ENCODE results near the gene CTBP1.
"Not testable (repeated sequence)": the region's sequence is repeated elsewhere in the genome, so short reads cannot be mapped to it uniquely, and the experiment has no call there.

The CTBP1 gene

GRCh38 chr4:1248245-1249147, at the start of gene CTBP1:
TSS of gene CTBP1 (minus strand) at chr4:1249130. CDS start at chr4:1241331, 7,799 bp downstream.
- no peaks in the 10 kb centered on the region for H3K27me3 ChIP-seq (ENCODE audit: control insufficient read depth, insufficient read depth, low read length)
- H3K36me3 ChIP-seq (ENCODE audit: control insufficient read depth, insufficient read depth, low read length) = peaks cover 14% of the 10 kb centered on the region

GRCh38 chr4:1298461-1298860, 49.5 kb upstream of the CTBP1 start:
- no peaks in the 10 kb centered on the region for H3K27me3 ChIP-seq (ENCODE audit: control insufficient read depth, insufficient read depth, low read length)
- H3K4me1 ChIP-seq (ENCODE audit: control insufficient read depth, insufficient read depth, low read length) = peaks cover 2% of the 10 kb centered on the region
- H3K4me3 ChIP-seq (ENCODE audit: low read depth, low read length) = no peak overlapping the region
- peaks cover 27% of the 10 kb centered on the region for H3K36me3 ChIP-seq (ENCODE audit: control insufficient read depth, insufficient read depth, low read length)
- no peaks in the 10 kb centered on the region for H3K9me3 ChIP-seq (ENCODE audit: control insufficient read depth, insufficient read depth, low read length)
- H3K9ac ChIP-seq (ENCODE audit: low read depth, low read length) = no peak overlapping the region

More at GRCh38 chr4:1248245-1249147, at the start of gene CTBP1:
- H3K9ac ChIP-seq (ENCODE audit: low read depth, low read length) = peak within 1 kb of the TSS; percentile 76
- H3K4me3 ChIP-seq (ENCODE audit: low read depth, low read length) = peak within 1 kb of the TSS; percentile 76
- H3K9me3 ChIP-seq (ENCODE audit: control insufficient read depth, insufficient read depth, low read length) = peaks cover 11% of the 10 kb centered on the region
- peaks cover 3% of the 10 kb centered on the region for H3K4me1 ChIP-seq (ENCODE audit: control insufficient read depth, insufficient read depth, low read length)

GRCh38 chr4:1297456-1298325, 48.8 kb upstream of the CTBP1 start:
- H3K9ac ChIP-seq (ENCODE audit: low read depth, low read length) = no peak overlapping the region
- no peaks in the 10 kb centered on the region for H3K27me3 ChIP-seq (ENCODE audit: control insufficient read depth, insufficient read depth, low read length)

GRCh38 chr4:1297023-1297395, 48.1 kb upstream of the CTBP1 start:
- Histone ChIP-seq H3K4me1 (ENCODE audit: control insufficient read depth, insufficient read depth, low read length) (peaks cover 2% of the 10 kb centered on the region), H3K9ac (ENCODE audit: low read depth, low read length) (no peak overlapping the region), H3K27me3 (ENCODE audit: control insufficient read depth, insufficient read depth, low read length) (no peaks in the 10 kb centered on the region), H3K9me3 (ENCODE audit: control insufficient read depth, insufficient read depth, low read length) (no peaks in the 10 kb centered on the region), H3K36me3 (ENCODE audit: control insufficient read depth, insufficient read depth, low read length) (peaks cover 27% of the 10 kb centered on the region), H3K4me3 (ENCODE audit: low read depth, low read length) (no peak overlapping the region)

More at GRCh38 chr4:1297456-1298325, 48.8 kb upstream of the CTBP1 start:
- peaks cover 2% of the 10 kb centered on the region for H3K4me1 ChIP-seq (ENCODE audit: control insufficient read depth, insufficient read depth, low read length)
- H3K4me3 ChIP-seq (ENCODE audit: low read depth, low read length) = no peak overlapping the region
- no peaks in the 10 kb centered on the region for H3K9me3 ChIP-seq (ENCODE audit: control insufficient read depth, insufficient read depth, low read length)
- peaks cover 27% of the 10 kb centered on the region for H3K36me3 ChIP-seq (ENCODE audit: control insufficient read depth, insufficient read depth, low read length)

- peaks cover 27% of the 10 kb centered on the region for H3K36me3 ChIP-seq (ENCODE audit: control insufficient read depth, insufficient read depth, low read length)
- H3K9ac ChIP-seq (ENCODE audit: low read depth, low read length) = no peak overlapping the region
- H3K27me3 ChIP-seq (ENCODE audit: control insufficient read depth, insufficient read depth, low read length) = no peaks in the 10 kb centered on the region
- peaks cover 2% of the 10 kb centered on the region for H3K4me1 ChIP-seq (ENCODE audit: control insufficient read depth, insufficient read depth, low read length)
- no peak overlapping the region for H3K4me3 ChIP-seq (ENCODE audit: low read depth, low read length)
- no peaks in the 10 kb centered on the region for H3K9me3 ChIP-seq (ENCODE audit: control insufficient read depth, insufficient read depth, low read length)
Observed at GRCh38 chr4:1296324-1297022, 47.5 kb upstream of the CTBP1 start.

- peaks cover 2% of the 10 kb centered on the region for H3K4me1 ChIP-seq (ENCODE audit: control insufficient read depth, insufficient read depth, low read length)
- peaks cover 24% of the 10 kb centered on the region for H3K36me3 ChIP-seq (ENCODE audit: control insufficient read depth, insufficient read depth, low read length)
- H3K4me3 ChIP-seq (ENCODE audit: low read depth, low read length) = no peak overlapping the region
- no peak overlapping the region for H3K9ac ChIP-seq (ENCODE audit: low read depth, low read length)
- H3K27me3 ChIP-seq (ENCODE audit: control insufficient read depth, insufficient read depth, low read length) = no peaks in the 10 kb centered on the region
- H3K9me3 ChIP-seq (ENCODE audit: control insufficient read depth, insufficient read depth, low read length) = no peaks in the 10 kb centered on the region
Observed at GRCh38 chr4:1295405-1296055, 46.6 kb upstream of the CTBP1 start.

GRCh38 chr4:1294891-1295290, 46.0 kb upstream of the CTBP1 start:
- peaks cover 18% of the 10 kb centered on the region for H3K36me3 ChIP-seq (ENCODE audit: control insufficient read depth, insufficient read depth, low read length)

GRCh38 chr4:1294424-1294823, 45.5 kb upstream of the CTBP1 start:
- Histone ChIP-seq H3K9me3 (ENCODE audit: control insufficient read depth, insufficient read depth, low read length) (no peaks in the 10 kb centered on the region), H3K36me3 (ENCODE audit: control insufficient read depth, insufficient read depth, low read length) (peaks cover 14% of the 10 kb centered on the region), H3K9ac (ENCODE audit: low read depth, low read length) (no peak overlapping the region), H3K4me1 (ENCODE audit: control insufficient read depth, insufficient read depth, low read length) (peaks cover 2% of the 10 kb centered on the region), H3K4me3 (ENCODE audit: low read depth, low read length) (no peak overlapping the region), H3K27me3 (ENCODE audit: control insufficient read depth, insufficient read depth, low read length) (no peaks in the 10 kb centered on the region)

More at GRCh38 chr4:1294891-1295290, 46.0 kb upstream of the CTBP1 start:
- Histone ChIP-seq H3K9me3 (ENCODE audit: control insufficient read depth, insufficient read depth, low read length) (no peaks in the 10 kb centered on the region), H3K27me3 (ENCODE audit: control insufficient read depth, insufficient read depth, low read length) (no peaks in the 10 kb centered on the region), H3K4me3 (ENCODE audit: low read depth, low read length) (no peak overlapping the region), H3K9ac (ENCODE audit: low read depth, low read length) (no peak overlapping the region), H3K4me1 (ENCODE audit: control insufficient read depth, insufficient read depth, low read length) (peaks cover 2% of the 10 kb centered on the region)

- peaks cover 13% of the 10 kb centered on the region for H3K36me3 ChIP-seq (ENCODE audit: control insufficient read depth, insufficient read depth, low read length)
- no peaks in the 10 kb centered on the region for H3K27me3 ChIP-seq (ENCODE audit: control insufficient read depth, insufficient read depth, low read length)
- no peaks in the 10 kb centered on the region for H3K9me3 ChIP-seq (ENCODE audit: control insufficient read depth, insufficient read depth, low read length)
- H3K4me1 ChIP-seq (ENCODE audit: control insufficient read depth, insufficient read depth, low read length) = peaks cover 2% of the 10 kb centered on the region
- H3K4me3 ChIP-seq (ENCODE audit: low read depth, low read length) = no peak overlapping the region
- H3K9ac ChIP-seq (ENCODE audit: low read depth, low read length) = no peak overlapping the region
Observed at GRCh38 chr4:1293991-1294390, 45.1 kb upstream of the CTBP1 start.

GRCh38 chr4:1293531-1293941, 44.6 kb upstream of the CTBP1 start:
- H3K9me3 ChIP-seq (ENCODE audit: control insufficient read depth, insufficient read depth, low read length) = no peaks in the 10 kb centered on the region
- peak overlapping the region; percentile 42 for H3K9ac ChIP-seq (ENCODE audit: low read depth, low read length)
- peaks cover 2% of the 10 kb centered on the region for H3K4me1 ChIP-seq (ENCODE audit: control insufficient read depth, insufficient read depth, low read length)
- H3K4me3 ChIP-seq (ENCODE audit: low read depth, low read length) = no peak overlapping the region
- peaks cover 13% of the 10 kb centered on the region for H3K36me3 ChIP-seq (ENCODE audit: control insufficient read depth, insufficient read depth, low read length)
- H3K27me3 ChIP-seq (ENCODE audit: control insufficient read depth, insufficient read depth, low read length) = no peaks in the 10 kb centered on the region

- not testable (repeated sequence) for H3K9me3 ChIP-seq (ENCODE audit: control insufficient read depth, insufficient read depth, low read length); H3K4me1 ChIP-seq (ENCODE audit: control insufficient read depth, insufficient read depth, low read length); H3K36me3 ChIP-seq (ENCODE audit: control insufficient read depth, insufficient read depth, low read length); H3K27me3 ChIP-seq (ENCODE audit: control insufficient read depth, insufficient read depth, low read length); H3K4me3 ChIP-seq (ENCODE audit: low read depth, low read length)
- peak overlapping the region; percentile 54 for H3K9ac ChIP-seq (ENCODE audit: low read depth, low read length)
Observed at GRCh38 chr4:1292703-1293011, 43.7 kb upstream of the CTBP1 start.

Measured in iPS-15b (cell line).